AG09309 (cell line): ENCODE results near the gene PHF19.

Experiments
- DNase-seq: peaks from one replicate; pipeline ENCODE4 v3.0.0-alpha.2; 2010; ENCODE audit warnings: low read depth
- H3K4me3 ChIP-seq: 2 replicates; pipeline ENCODE4 v1.5.1; 2011; ENCODE audit warnings: mild to moderate bottlenecking, low read depth, low read length, moderate library complexity; ENCODE audit not compliant: control insufficient read depth
- CTCF ChIP-seq: IDR thresholded peaks from 2 replicates; pipeline ENCODE4 v1.5.1; 2011; ENCODE audit warnings: mild to moderate bottlenecking, low read depth, low read length, inconsistent platforms; ENCODE audit not compliant: insufficient read depth, control insufficient read depth; ENCODE audit errors: missing control alignments

The PHF19 gene

DNA sequence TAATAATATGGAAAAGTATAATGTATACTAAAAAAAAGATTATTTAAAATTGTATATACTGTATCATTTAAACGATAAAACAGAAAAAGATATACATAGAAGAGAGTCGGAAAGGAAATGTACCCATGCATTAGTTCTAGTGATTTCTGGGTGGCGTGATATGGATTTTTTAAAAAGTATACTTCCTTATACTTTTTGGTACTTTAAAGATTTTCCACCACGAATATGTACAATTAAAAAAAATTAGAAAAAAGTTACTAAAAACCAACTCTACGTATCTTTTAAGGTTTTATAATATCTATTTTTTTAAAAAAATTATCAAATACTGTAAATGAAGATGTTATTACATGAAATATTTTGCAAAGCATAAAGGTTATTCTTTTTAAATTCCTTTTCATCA is 12.3 kb downstream of the PHF19 start:
- H3K4me3 ChIP-seq: no peak overlapping the region
- no peak for DNase-seq
- no peak for TF ChIP-seq CTCF

GRCh38 chr9:120863833-120864232 is 13.2 kb downstream of the PHF19 start:
- no peak overlapping the region for H3K4me3 ChIP-seq
- no peak for DNase-seq
- TF ChIP-seq CTCF: no peak

GRCh38 chr9:120862452-120862851 is 14.5 kb downstream of the PHF19 start:
- no peak overlapping the region for H3K4me3 ChIP-seq
- DNase-seq: no peak
- no peak for TF ChIP-seq CTCF

DNA sequence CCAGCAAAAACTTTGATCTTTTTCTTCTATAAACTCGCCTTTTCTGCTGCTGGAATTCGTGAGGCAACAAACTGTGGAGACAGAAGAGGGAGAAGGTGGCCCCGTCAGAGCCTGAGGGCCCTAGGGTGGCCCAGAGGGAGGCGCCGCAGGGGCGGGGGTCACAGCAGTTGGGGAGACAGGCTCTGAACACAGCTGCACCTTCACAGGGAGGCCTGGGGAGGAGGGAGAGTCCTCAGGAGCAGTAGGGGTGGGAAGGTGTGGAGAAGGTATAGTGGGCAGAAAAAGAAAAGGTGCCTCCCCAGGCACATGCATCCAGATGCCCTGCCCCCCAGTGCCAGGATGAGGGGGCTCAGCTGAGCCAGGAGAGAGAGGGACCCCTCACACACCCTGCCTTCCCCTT is 15.1 kb downstream of the PHF19 start:
- TF ChIP-seq CTCF: no peak
- no peak for DNase-seq
- no peak overlapping the region for H3K4me3 ChIP-seq

- no peak for TF ChIP-seq CTCF
- no peak overlapping the region for H3K4me3 ChIP-seq
- DNase-seq: no peak
These were observed 16.9 kb downstream of the PHF19 start for GRCh38 chr9:120860083-120860482.

GRCh38 chr9:120859361-120859760 is 17.6 kb downstream of the PHF19 start:
- no peak for TF ChIP-seq CTCF
- DNase-seq: no peak
- no peak overlapping the region for H3K4me3 ChIP-seq

- no peak overlapping the region for H3K4me3 ChIP-seq
- TF ChIP-seq CTCF: no peak
- DNase-seq: no peak
These were observed 19.1 kb downstream of the PHF19 start for GRCh38 chr9:120857902-120858301.
